ENCODE measurements around the gene GNAZ. TPM values are rescaled to one million over a fixed set of nuclear protein-coding genes. Genes with fewer than 3 reads are reported as not detected.

The GNAZ gene
- total RNA-seq, 4 donors from 2014 or later, result 4.2 to 8.2 (median 4.8) TPM

GRCh38 chr22:23125512-23126103 lies 55.3 kb downstream of the GNAZ start:
- Histone ChIP-seq H3K9me3 (no peaks in the 10 kb centered on the region), H3K4me1 (peaks cover 0 to 4% of the 10 kb centered on the region in 2 donors), H3K4me3 (replicated peaks in 1 of 3) (no peak overlapping the region), H3K36me3 (no peaks in the 10 kb centered on the region), H3K27me3 (no peaks in the 10 kb centered on the region), H3K27ac (no peak overlapping the region)
- no peak for DNase-seq
- TF ChIP-seq CTCF (IDR thresholded peaks at IDR 0.05), result no peak
- TF ChIP-seq POLR2A (IDR thresholded peaks at IDR 0.05), result no peak
- intact Hi-C loops (cut with DNase I), result loop anchor here (5.0 kb wide), 1 partner anchor 278 kb away; no protein-coding TSS in a partner anchor
- 91 to 94% methylated on average over 12 to 18 of the region's 18 CpGs for WGBS, 2 donors

- H3K9me3 ChIP-seq, result no peaks in the 10 kb centered on the region
- intact Hi-C loops (cut with DNase I), result loop anchor here (5.0 kb wide), 1 partner anchor 279 kb away; no protein-coding TSS in a partner anchor
- WGBS, 2 donors, result 88 to 92% methylated on average over 11 to 13 of the region's 14 CpGs
- TF ChIP-seq POLR2A (IDR thresholded peaks at IDR 0.05) (no peak), CTCF (IDR thresholded peaks at IDR 0.05) (no peak)
- H3K27me3 ChIP-seq, result no peaks in the 10 kb centered on the region
- peaks cover 0 to 4% of the 10 kb centered on the region in 2 donors for H3K4me1 ChIP-seq
- DNase-seq, result no peak
- no peak overlapping the region for H3K27ac ChIP-seq
- H3K36me3 ChIP-seq, result no peaks in the 10 kb centered on the region
- no peak overlapping the region for H3K4me3 ChIP-seq (replicated peaks in 1 of 3)
These were observed 56.1 kb downstream of the GNAZ start for GRCh38 chr22:23126165-23127054.

GRCh38 chr22:23127055-23127756 lies 56.9 kb downstream of the GNAZ start:
- 94 to 95% methylated on average over 5 to 7 of the region's 7 CpGs for WGBS, 2 donors
- intact Hi-C loops (cut with DNase I), result loop anchor here (5.0 kb wide), 1 partner anchor 280 kb away; no protein-coding TSS in a partner anchor
- peaks cover 0 to 4% of the 10 kb centered on the region in 2 donors for H3K4me1 ChIP-seq
- no peak for DNase-seq
- H3K27ac ChIP-seq, result no peak overlapping the region
- no peaks in the 10 kb centered on the region for H3K9me3 ChIP-seq
- H3K36me3 ChIP-seq, result no peaks in the 10 kb centered on the region
- no peak overlapping the region for H3K4me3 ChIP-seq (replicated peaks in 1 of 3)
- TF ChIP-seq CTCF (IDR thresholded peaks at IDR 0.05) (no peak), POLR2A (IDR thresholded peaks at IDR 0.05) (no peak)
- H3K27me3 ChIP-seq, result no peaks in the 10 kb centered on the region

- no peak overlapping the region for H3K4me3 ChIP-seq (replicated peaks in 1 of 3)
- H3K27me3 ChIP-seq, result no peaks in the 10 kb centered on the region
- no peaks in the 10 kb centered on the region for H3K9me3 ChIP-seq
- 80 to 82% methylated on average over 8 to 9 of the region's 9 CpGs for WGBS, 2 donors
- no peaks in the 10 kb centered on the region for H3K36me3 ChIP-seq
- no peak overlapping the region for H3K27ac ChIP-seq
- peaks cover 0 to 4% of the 10 kb centered on the region in 2 donors for H3K4me1 ChIP-seq
- intact Hi-C loops (cut with DNase I), result loop anchor here (2.0 to 5.0 kb wide), 2 partner anchors 169 to 280 kb away; no protein-coding TSS in a partner anchor
- no peak for DNase-seq
- TF ChIP-seq POLR2A (IDR thresholded peaks at IDR 0.05), result no peak
- no peak for TF ChIP-seq CTCF (IDR thresholded peaks at IDR 0.05)
These were observed 57.5 kb downstream of the GNAZ start for GRCh38 chr22:23127788-23128187.

Data from thyroid gland (tissue), 4 donors.